Heart right ventricle (tissue), 16 donors: ENCODE results near the gene STAT5B. TPM values are rescaled to one million over a fixed set of nuclear protein-coding genes. Genes with fewer than 3 reads are reported as not detected.
A peak's percentile ranks its signal among the peaks of the same experiment; 100 is the strongest.

ENCODE experiments used
- ATAC-seq, 8 donors: fragments of 200-7000 bp; cut with Tn5 transposase; one replicate each; pipeline ENCODE4 v1.9.1; 2020; ENCODE audit warnings: mild to moderate bottlenecking in 8 of 8, moderate library complexity in 8 of 8, moderate number of reproducible peaks in 1 of 8
- DNase-seq, 2 donors: peaks; one replicate each; pipeline ENCODE4 v3.0.0-alpha.2; 2020
- H3K27ac ChIP-seq, 10 donors: fragments of 200-600 bp; sonication (generic) in 2 of 10; one replicate each; pipeline versions ENCODE4 v1.5.0 to v1.8.0; 2020 to 2022; ENCODE audit warnings: mild to moderate bottlenecking in 3 of 10
- H3K27me3 ChIP-seq, 7 donors: fragments of 200-600 bp; one replicate each; pipeline ENCODE4 v1.8.0; 2021 to 2022; ENCODE audit warnings: mild to moderate bottlenecking in 2 of 7
- H3K36me3 ChIP-seq, 9 donors: fragments of 200-600 bp; sonication (generic) in 1 of 9; one replicate each; pipeline versions ENCODE4 v1.5.0 to v1.8.0; 2020 to 2022; ENCODE audit warnings: mild to moderate bottlenecking in 2 of 9
- H3K4me1 ChIP-seq, 9 donors: fragments of 200-600 bp; sonication (generic) in 1 of 9; one replicate each; pipeline versions ENCODE4 v1.5.0 to v1.8.0; 2020 to 2022; ENCODE audit warnings: mild to moderate bottlenecking in 4 of 9
- H3K4me3 ChIP-seq, 10 donors: fragments of 200-600 bp; sonication (generic) in 2 of 10; one replicate each; pipeline versions ENCODE4 v1.5.0 to v1.8.0; 2020 to 2022; ENCODE audit warnings: mild to moderate bottlenecking in 7 of 10, moderate library complexity in 2 of 10
- H3K9me3 ChIP-seq, 11 donors: fragments of 200-600 bp in 10 of 11; sonication (generic) in 2 of 11; one replicate each; pipeline versions ENCODE4 v1.5.0 to v1.8.0; 2013 to 2022; ENCODE audit warnings: mild to moderate bottlenecking in 2 of 11, control low read depth in 1 of 11, moderate library complexity in 1 of 11
- CTCF ChIP-seq, 9 donors: fragments of 200-600 bp; sonication (generic) in 2 of 9; IDR thresholded peaks; one replicate each; pipeline versions ENCODE4 v1.5.0 to v1.8.0; 2021 to 2022; ENCODE audit warnings: antibody characterized with exemption in 9 of 9, mild to moderate bottlenecking in 5 of 9, moderate library complexity in 1 of 9
- WGBS, 2 donors: extraction: QIAGEN DNeasy Blood & Tissue Kit; methylation state at CpG; one replicate each; pipeline ENCODE4 v1.1.7; 2013; ENCODE audit warnings: inconsistent platforms in 1 of 2; 5-methylcytosine and 5-hydroxymethylcytosine counted together
- intact Hi-C, 10 donors: fragments of 100-400 bp; cut with DNase I; formaldehyde crosslinking; loops; one replicate each; pipeline versions ENCODE4 v1.11.1 to v1.14.2; 2022
- polyA plus RNA-seq, 2 donors: library from polyadenylated mRNA; stranded (reverse); fragments of 200-250 nt; gene quantifications; one replicate each; pipeline ENCODE4 v1.2.3, GENCODE V29; 2013
- total RNA-seq, 10 donors: library from RNA; stranded (reverse); fragmentation: NEBNext Ultra II Directional in 3 of 10; extraction: Animal tissue kit (Norgen Biotek cat#: 25700) in 3 of 10; gene quantifications; one replicate each; pipeline versions ENCODE4 v1.2.1 to v1.2.4, GENCODE V29; 2021 to 2023
- donor health status: Arrhythmogenic right ventricular cardiomyopathy.
- donor health status: ischemic (EF 13 %, LVEDD 7.1; RV severe dilation, severe dysfunction).
- donor health status: healthy with polysubstance abuse.
- donor health status: DM: no; HTN: yes; CAD: no.
- donor health status: DM: no; HTN: no; CAD: no.
- donor health status: ischemic (EF 25% LVEDD 6.9; RV normal size, moderate dysfunction).
- donor health status: ischemic (EF 25% LVEDD 5.7; RV mildly dilated, moderate dysfunction).
- donor health status: healthy.
- donor health status: DM: yes; HTN: yes; CAD: no.
- donor health status: Ischemic cardiomyopathy.
- donor health status: ischemic (EF 35%, LVEDD 5.7; RV mildly dilated, moderate dysfunction).
- donor health status: nonischemic (EF 11% LVEDD 7.7; RV severe dilation, severe dysfunction).
- donor health status: DM: yes; HTN: yes; CAD: no.
- donor health status: PGD.
- donor health status: ischemic (EF 29% LVEDD 5.4; RV normal size, mild dysfunction).
- donor health status: nonischemic (EF 23%, LVEDD 6.1; RV moderate dilation, normal function).

The STAT5B gene
- total and polyA plus RNA-seq, 12 donors = 14.4 to 34.7 (median 30.1) TPM

- peak in 2 of 8 donors; percentile 1 to 6 for ATAC-seq
- H3K9me3 ChIP-seq = no peaks in the 10 kb centered on the region
- peak overlapping the region in 9 of 10 donors; percentile 85 to 96 (median 91) for H3K27ac ChIP-seq
- H3K4me3 ChIP-seq = peak overlapping the region in 7 of 10 donors; percentile 51 to 79 (median 67)
- H3K36me3 ChIP-seq = peaks cover 0 to 44% (median 0%) of the 10 kb centered on the region in 9 donors
- peaks cover 11 to 67% (median 30%) of the 10 kb centered on the region in 9 donors for H3K4me1 ChIP-seq
- no peaks in the 10 kb centered on the region for H3K27me3 ChIP-seq
- intact Hi-C loops = loop anchor here in 2 of 10 donors (10.0 kb wide), 1 partner anchor 65 kb away; no protein-coding TSS in a partner anchor
- DNase-seq = no peak
- WGBS, 2 donors = 80 to 84% methylated on average over 9 of the region's 9 CpGs
- no peak for TF ChIP-seq CTCF (IDR thresholded peaks at IDR 0.05)
These were observed 13.5 kb upstream of the STAT5B start for GRCh38 chr17:42289611-42290181.

GRCh38 chr17:42288803-42289610, 12.8 kb upstream of the STAT5B start:
- DNase-seq (peak in 1 of 2 donors; percentile 43), ATAC-seq (peak in 7 of 8 donors; percentile 3 to 40 (median 15))
- intact Hi-C loops = loop anchor here in 2 of 10 donors (10.0 kb wide), 1 partner anchor 64 kb away; no protein-coding TSS in a partner anchor
- peak overlapping the region; percentile 50 to 83 (median 66) for H3K4me3 ChIP-seq
- peaks cover 11 to 60% (median 30%) of the 10 kb centered on the region in 9 donors for H3K4me1 ChIP-seq
- H3K9me3 ChIP-seq = no peaks in the 10 kb centered on the region
- peaks cover 0 to 37% (median 0%) of the 10 kb centered on the region in 9 donors for H3K36me3 ChIP-seq
- TF ChIP-seq CTCF (IDR thresholded peaks at IDR 0.05) = no peak
- no peaks in the 10 kb centered on the region for H3K27me3 ChIP-seq
- WGBS, 2 donors = 44 to 53% methylated on average over 43 to 44 of the region's 44 CpGs
- H3K27ac ChIP-seq = peak overlapping the region; percentile 78 to 96 (median 90)

- Histone ChIP-seq H3K27me3 (no peaks in the 10 kb centered on the region), H3K9me3 (no peaks in the 10 kb centered on the region), H3K4me3 (peak within 1 kb of the TSS; percentile 50 to 83 (median 66)), H3K36me3 (peaks cover 0 to 29% (median 0%) of the 10 kb centered on the region in 9 donors), H3K4me1 (peaks cover 11 to 57% (median 30%) of the 10 kb centered on the region in 9 donors), H3K27ac (peak within 1 kb of the TSS; percentile 78 to 96 (median 90))
- 4 to 6% methylated on average over 87 to 88 of the region's 88 CpGs for WGBS, 2 donors
- peak; percentile 91 to 92 for DNase-seq
- ATAC-seq = peak; percentile 85 to 95 (median 92)
- peak in 1 of 9 donors; percentile 9 for TF ChIP-seq CTCF (IDR thresholded peaks at IDR 0.05)
- intact Hi-C loops = loop anchor here in 2 of 10 donors (10.0 kb wide), 1 partner anchor 63 kb away; no protein-coding TSS in a partner anchor
These were observed 12.0 kb upstream of the STAT5B start, which contains the start of gene STAT5A for GRCh38 chr17:42287977-42288802. STAT5A (plus strand) TSS chr17:42288498; CDS start chr17:42289412, 914 bp downstream.
